ENCODE data around the gene MRPL19. TPM values are rescaled to one million over a fixed set of nuclear protein-coding genes. Genes with fewer than 3 reads are reported as not detected.

Gene MRPL19
- total RNA-seq, 2 donors from 2014 or later = 34.1 to 47.5 TPM

- TF ChIP-seq POLR2A (IDR thresholded peaks at IDR 0.05) (no peak), POLR2AphosphoS5 (IDR thresholded peaks at IDR 0.05) (no peak)
- TF ChIP-seq, protein P1, sequence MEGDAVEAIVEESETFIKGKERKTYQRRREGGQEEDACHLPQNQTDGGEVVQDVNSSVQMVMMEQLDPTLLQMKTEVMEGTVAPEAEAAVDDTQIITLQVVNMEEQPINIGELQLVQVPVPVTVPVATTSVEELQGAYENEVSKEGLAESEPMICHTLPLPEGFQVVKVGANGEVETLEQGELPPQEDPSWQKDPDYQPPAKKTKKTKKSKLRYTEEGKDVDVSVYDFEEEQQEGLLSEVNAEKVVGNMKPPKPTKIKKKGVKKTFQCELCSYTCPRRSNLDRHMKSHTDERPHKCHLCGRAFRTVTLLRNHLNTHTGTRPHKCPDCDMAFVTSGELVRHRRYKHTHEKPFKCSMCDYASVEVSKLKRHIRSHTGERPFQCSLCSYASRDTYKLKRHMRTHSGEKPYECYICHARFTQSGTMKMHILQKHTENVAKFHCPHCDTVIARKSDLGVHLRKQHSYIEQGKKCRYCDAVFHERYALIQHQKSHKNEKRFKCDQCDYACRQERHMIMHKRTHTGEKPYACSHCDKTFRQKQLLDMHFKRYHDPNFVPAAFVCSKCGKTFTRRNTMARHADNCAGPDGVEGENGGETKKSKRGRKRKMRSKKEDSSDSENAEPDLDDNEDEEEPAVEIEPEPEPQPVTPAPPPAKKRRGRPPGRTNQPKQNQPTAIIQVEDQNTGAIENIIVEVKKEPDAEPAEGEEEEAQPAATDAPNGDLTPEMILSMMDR (IDR thresholded peaks at IDR 0.05) = no peak
- no peaks in the 10 kb centered on the region for H3K36me3 ChIP-seq
- WGBS = 79% methylated on average over 7 of the region's 7 CpGs
- DNase-seq (ENCODE audit: low spot score) = no peak
- H3K27ac ChIP-seq = no peak overlapping the region
- H3K4me1 ChIP-seq (replicated peaks) = no peaks in the 10 kb centered on the region
- no peaks in the 10 kb centered on the region for H3K9me3 ChIP-seq
- intact Hi-C loops (cut with DNase I) = no loop called here
- no peaks in the 10 kb centered on the region for H3K27me3 ChIP-seq (replicated peaks; ENCODE audit: insufficient read depth)
- no peak overlapping the region for H3K4me3 ChIP-seq
Measured at GRCh38 chr2:75612108-75612861, 34.3 kb upstream of the MRPL19 start.

GRCh38 chr2:75612862-75613243, 33.7 kb upstream of the MRPL19 start:
- TF ChIP-seq POLR2AphosphoS5 (IDR thresholded peaks at IDR 0.05) = no peak
- TF ChIP-seq, protein P1 (IDR thresholded peaks at IDR 0.05) = no peak
- TF ChIP-seq POLR2A (IDR thresholded peaks at IDR 0.05) = no peak
- H3K27ac ChIP-seq = no peak overlapping the region
- no peaks in the 10 kb centered on the region for H3K9me3 ChIP-seq
- no peaks in the 10 kb centered on the region for H3K27me3 ChIP-seq (replicated peaks; ENCODE audit: insufficient read depth)
- intact Hi-C loops (cut with DNase I) = no loop called here
- H3K36me3 ChIP-seq = no peaks in the 10 kb centered on the region
- 89% methylated on average over 5 of the region's 5 CpGs for WGBS
- no peak overlapping the region for H3K4me3 ChIP-seq
- no peaks in the 10 kb centered on the region for H3K4me1 ChIP-seq (replicated peaks)
- no peak for DNase-seq (ENCODE audit: low spot score)

DNA sequence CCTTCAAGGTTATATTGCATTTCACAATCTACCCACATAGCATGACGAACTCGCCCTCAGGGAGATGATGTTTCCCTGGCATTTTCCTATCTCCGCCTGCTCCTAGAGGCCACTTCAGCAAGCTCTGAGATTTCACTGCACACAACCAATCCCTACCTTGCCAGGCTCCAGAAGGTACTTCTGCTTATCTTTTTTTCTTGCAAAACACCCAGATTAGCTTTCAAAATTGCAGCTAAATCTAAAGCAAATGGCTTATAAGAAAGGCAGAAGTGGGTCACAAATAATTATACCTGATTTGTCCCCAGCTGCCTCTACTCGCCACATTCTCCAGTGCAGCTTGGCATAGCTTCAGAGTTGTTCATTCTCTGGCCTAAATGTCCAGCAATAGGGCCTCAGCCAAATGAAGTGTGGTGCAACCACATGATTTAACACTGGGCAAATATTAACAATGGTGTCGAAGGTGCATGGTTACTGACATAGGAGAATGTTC, 32.4 kb upstream of the MRPL19 start:
- TF ChIP-seq, protein P1 (IDR thresholded peaks at IDR 0.05) = no peak
- no peak for TF ChIP-seq POLR2AphosphoS5 (IDR thresholded peaks at IDR 0.05)
- TF ChIP-seq POLR2A (IDR thresholded peaks at IDR 0.05) = no peak
- 88% methylated on average over 5 of the region's 5 CpGs for WGBS
- intact Hi-C loops (cut with DNase I) = no loop called here

GRCh38 chr2:75616406-75616805, 30.2 kb upstream of the MRPL19 start:
- H3K36me3 ChIP-seq = no peaks in the 10 kb centered on the region
- no peaks in the 10 kb centered on the region for H3K9me3 ChIP-seq
- no peaks in the 10 kb centered on the region for H3K27me3 ChIP-seq (replicated peaks; ENCODE audit: insufficient read depth)
- DNase-seq (ENCODE audit: low spot score) = no peak
- 92% methylated on average over 4 of the region's 4 CpGs for WGBS
- intact Hi-C loops (cut with DNase I) = no loop called here
- H3K4me3 ChIP-seq = no peak overlapping the region
- TF ChIP-seq POLR2A (IDR thresholded peaks at IDR 0.05) (no peak), POLR2AphosphoS5 (IDR thresholded peaks at IDR 0.05) (no peak)
- TF ChIP-seq, protein P1 (IDR thresholded peaks at IDR 0.05) = no peak
- H3K27ac ChIP-seq = no peak overlapping the region
- no peaks in the 10 kb centered on the region for H3K4me1 ChIP-seq (replicated peaks)

More for the DNA sequence above, 32.4 kb upstream of the MRPL19 start:
- Histone ChIP-seq H3K9me3 (no peaks in the 10 kb centered on the region), H3K27me3 (replicated peaks; ENCODE audit: insufficient read depth) (no peaks in the 10 kb centered on the region), H3K36me3 (no peaks in the 10 kb centered on the region), H3K4me3 (no peak overlapping the region), H3K4me1 (replicated peaks) (no peaks in the 10 kb centered on the region), H3K27ac (no peak overlapping the region)
- DNase-seq (ENCODE audit: low spot score) = no peak

DNA sequence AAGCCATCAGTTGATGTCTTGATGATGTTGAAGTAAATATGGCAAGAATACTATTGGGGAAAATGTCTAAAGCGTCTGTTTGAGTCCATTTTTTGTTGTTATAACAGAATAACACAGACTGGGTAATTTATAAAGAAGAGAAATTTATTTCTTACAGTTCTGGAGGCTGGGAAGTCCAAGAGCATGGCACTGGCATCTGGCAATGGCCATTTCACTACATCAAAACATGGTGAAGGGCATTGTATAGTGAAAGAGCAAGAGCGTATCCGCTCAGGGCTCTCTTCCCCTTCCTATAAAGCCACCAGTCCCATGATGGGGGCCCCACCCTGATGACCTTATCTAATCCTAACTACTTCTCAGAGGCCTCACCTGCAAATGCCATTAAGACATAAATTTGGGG, 29.6 kb upstream of the MRPL19 start:
- no peak overlapping the region for H3K27ac ChIP-seq
- WGBS = over 99% methylated on average over 3 of the region's 3 CpGs
- no peaks in the 10 kb centered on the region for H3K4me1 ChIP-seq (replicated peaks)
- no peaks in the 10 kb centered on the region for H3K27me3 ChIP-seq (replicated peaks; ENCODE audit: insufficient read depth)
- no peak for DNase-seq (ENCODE audit: low spot score)
- no peaks in the 10 kb centered on the region for H3K36me3 ChIP-seq
- intact Hi-C loops (cut with DNase I) = no loop called here
- H3K4me3 ChIP-seq = no peak overlapping the region
- TF ChIP-seq, protein P1 (IDR thresholded peaks at IDR 0.05) = no peak
- TF ChIP-seq POLR2A (IDR thresholded peaks at IDR 0.05) (no peak), POLR2AphosphoS5 (IDR thresholded peaks at IDR 0.05) (no peak)
- H3K9me3 ChIP-seq = no peaks in the 10 kb centered on the region
